ENCODE data around the gene RNASE3. TPM values are rescaled to one million over a fixed set of nuclear protein-coding genes. Genes with fewer than 3 reads are reported as not detected.
"Not testable (repeated sequence)": the region's sequence is repeated elsewhere in the genome, so short reads cannot be mapped to it uniquely, and the experiment has no call there.

The RNASE3 gene
- polyA plus RNA-seq = 0.18 TPM
- long read RNA-seq, donor 1 = 0 reads
- long read RNA-seq, donor 2 = 0 reads
- long read RNA-seq, donor 3 = 0 reads
- long read RNA-seq, donor 4 = 0 reads
- long read RNA-seq, donor 5, partial matches to known transcripts = 0 of 1 reads
- long read RNA-seq, donor 5, other reads (novel, unspliced or antisense) = 0 of 1 reads
- long read RNA-seq, donor 6 = 0 reads
- long read RNA-seq, donor 7 = 0 reads
- long read RNA-seq, donor 8 = 0 reads
- long read RNA-seq, donor 9 = 0 reads
- long read RNA-seq, donor 10 = 0 reads
- long read RNA-seq, donor 11 = 0 reads

- not testable (repeated sequence) for H3K4me1 ChIP-seq (ENCODE audit: control insufficient read depth, insufficient read depth, low read length); H3K36me3 ChIP-seq (ENCODE audit: control insufficient read depth, insufficient read depth, low read length); H3K27me3 ChIP-seq (ENCODE audit: control insufficient read depth, insufficient read depth, low read length); H3K9me3 ChIP-seq (ENCODE audit: control insufficient read depth, low read depth, low read length); H3K27ac ChIP-seq (ENCODE audit: low read length); H3K4me3 ChIP-seq (ENCODE audit: low read length); DNase-seq
- WGBS (ENCODE audit: insufficient coverage, low lambda C conversion rate) = no CpG with 5 or more reads among the region's 11 CpGs
Measured at GRCh38 chr14:20891126-20891825, at the start of gene RNASE3. Gene RNASE3 (plus strand): TSS chr14:20891385. CDS start chr14:20891687, 302 bp downstream.

- Histone ChIP-seq H3K36me3 (ENCODE audit: control insufficient read depth, insufficient read depth, low read length) (no peaks in the 10 kb centered on the region), H3K27ac (ENCODE audit: low read length) (no peak overlapping the region), H3K4me3 (ENCODE audit: low read length) (no peak overlapping the region), H3K27me3 (ENCODE audit: control insufficient read depth, insufficient read depth, low read length) (no peaks in the 10 kb centered on the region), H3K4me1 (ENCODE audit: control insufficient read depth, insufficient read depth, low read length) (no peaks in the 10 kb centered on the region), H3K9me3 (ENCODE audit: control insufficient read depth, low read depth, low read length) (no peaks in the 10 kb centered on the region)
- 95% methylated on average over 4 of the region's 6 CpGs for WGBS (ENCODE audit: insufficient coverage, low lambda C conversion rate)
- no peak for DNase-seq
Measured at GRCh38 chr14:20846560-20846959, 44.6 kb upstream of the RNASE3 start.

GRCh38 chr14:20848316-20848954, 42.8 kb upstream of the RNASE3 start:
- WGBS (ENCODE audit: insufficient coverage, low lambda C conversion rate) = no CpG with 5 or more reads among the region's 9 CpGs
- DNase-seq = peak in 1 of 2 donors; percentile 31
- H3K27ac ChIP-seq (ENCODE audit: low read length) = no peak overlapping the region
- H3K9me3 ChIP-seq (ENCODE audit: control insufficient read depth, low read depth, low read length) = no peaks in the 10 kb centered on the region
- no peaks in the 10 kb centered on the region for H3K27me3 ChIP-seq (ENCODE audit: control insufficient read depth, insufficient read depth, low read length)
- H3K4me3 ChIP-seq (ENCODE audit: low read length) = no peak overlapping the region
- H3K36me3 ChIP-seq (ENCODE audit: control insufficient read depth, insufficient read depth, low read length) = no peaks in the 10 kb centered on the region
- H3K4me1 ChIP-seq (ENCODE audit: control insufficient read depth, insufficient read depth, low read length) = no peaks in the 10 kb centered on the region

GRCh38 chr14:20848955-20849570, 42.1 kb upstream of the RNASE3 start:
- Histone ChIP-seq H3K27me3 (ENCODE audit: control insufficient read depth, insufficient read depth, low read length) (no peaks in the 10 kb centered on the region), H3K9me3 (ENCODE audit: control insufficient read depth, low read depth, low read length) (no peaks in the 10 kb centered on the region), H3K36me3 (ENCODE audit: control insufficient read depth, insufficient read depth, low read length) (no peaks in the 10 kb centered on the region), H3K4me1 (ENCODE audit: control insufficient read depth, insufficient read depth, low read length) (no peaks in the 10 kb centered on the region), H3K4me3 (ENCODE audit: low read length) (no peak overlapping the region), H3K27ac (ENCODE audit: low read length) (no peak overlapping the region)
- DNase-seq = no peak
- 44% methylated on average over 1 of the region's 4 CpGs for WGBS (ENCODE audit: insufficient coverage, low lambda C conversion rate)

GRCh38 chr14:20853042-20853441, 38.1 kb upstream of the RNASE3 start:
- Histone ChIP-seq H3K4me1 (ENCODE audit: control insufficient read depth, insufficient read depth, low read length) (peaks cover 7% of the 10 kb centered on the region), H3K4me3 (ENCODE audit: low read length) (no peak overlapping the region), H3K27me3 (ENCODE audit: control insufficient read depth, insufficient read depth, low read length) (no peaks in the 10 kb centered on the region), H3K27ac (ENCODE audit: low read length) (no peak overlapping the region), H3K9me3 (ENCODE audit: control insufficient read depth, low read depth, low read length) (no peaks in the 10 kb centered on the region), H3K36me3 (ENCODE audit: control insufficient read depth, insufficient read depth, low read length) (no peaks in the 10 kb centered on the region)
- WGBS (ENCODE audit: insufficient coverage, low lambda C conversion rate) = no CpG with 5 or more reads among the region's 4 CpGs
- DNase-seq = peak; percentile 13 to 59

- WGBS (ENCODE audit: insufficient coverage, low lambda C conversion rate) = 0% methylated on average over 1 of the region's 8 CpGs
- no peaks in the 10 kb centered on the region for H3K9me3 ChIP-seq (ENCODE audit: control insufficient read depth, low read depth, low read length)
- no peak overlapping the region for H3K27ac ChIP-seq (ENCODE audit: low read length)
Measured at GRCh38 chr14:20855652-20856291, 35.4 kb upstream of the RNASE3 start.

GRCh38 chr14:20857207-20857606, 34.0 kb upstream of the RNASE3 start:
- H3K4me3 ChIP-seq (ENCODE audit: low read length) = no peak overlapping the region
- peaks cover 7% of the 10 kb centered on the region for H3K4me1 ChIP-seq (ENCODE audit: control insufficient read depth, insufficient read depth, low read length)
- H3K27me3 ChIP-seq (ENCODE audit: control insufficient read depth, insufficient read depth, low read length) = no peaks in the 10 kb centered on the region
- H3K36me3 ChIP-seq (ENCODE audit: control insufficient read depth, insufficient read depth, low read length) = no peaks in the 10 kb centered on the region
- no peak overlapping the region for H3K27ac ChIP-seq (ENCODE audit: low read length)
- H3K9me3 ChIP-seq (ENCODE audit: control insufficient read depth, low read depth, low read length) = no peaks in the 10 kb centered on the region
- no peak for DNase-seq

More at GRCh38 chr14:20855652-20856291, 35.4 kb upstream of the RNASE3 start:
- H3K4me3 ChIP-seq (ENCODE audit: low read length) = no peak overlapping the region
- peaks cover 7% of the 10 kb centered on the region for H3K4me1 ChIP-seq (ENCODE audit: control insufficient read depth, insufficient read depth, low read length)
- no peaks in the 10 kb centered on the region for H3K27me3 ChIP-seq (ENCODE audit: control insufficient read depth, insufficient read depth, low read length)
- peak; percentile 61 to 63 for DNase-seq
- H3K36me3 ChIP-seq (ENCODE audit: control insufficient read depth, insufficient read depth, low read length) = no peaks in the 10 kb centered on the region

GRCh38 chr14:20857630-20858261, 33.4 kb upstream of the RNASE3 start:
- Histone ChIP-seq H3K9me3 (ENCODE audit: control insufficient read depth, low read depth, low read length) (no peaks in the 10 kb centered on the region), H3K27me3 (ENCODE audit: control insufficient read depth, insufficient read depth, low read length) (no peaks in the 10 kb centered on the region), H3K27ac (ENCODE audit: low read length) (no peak overlapping the region), H3K36me3 (ENCODE audit: control insufficient read depth, insufficient read depth, low read length) (no peaks in the 10 kb centered on the region), H3K4me3 (ENCODE audit: low read length) (no peak overlapping the region), H3K4me1 (ENCODE audit: control insufficient read depth, insufficient read depth, low read length) (peaks cover 7% of the 10 kb centered on the region)
- peak; percentile 24 to 50 for DNase-seq
- WGBS (ENCODE audit: insufficient coverage, low lambda C conversion rate) = 92% methylated on average over 2 of the region's 14 CpGs

GRCh38 chr14:20866194-20866593, 25.0 kb upstream of the RNASE3 start:
- no peak overlapping the region for H3K27ac ChIP-seq (ENCODE audit: low read length)
- no peaks in the 10 kb centered on the region for H3K9me3 ChIP-seq (ENCODE audit: control insufficient read depth, low read depth, low read length)
- DNase-seq = no peak
- WGBS (ENCODE audit: insufficient coverage, low lambda C conversion rate) = 92% methylated on average over 2 of the region's 3 CpGs
- H3K4me1 ChIP-seq (ENCODE audit: control insufficient read depth, insufficient read depth, low read length) = no peaks in the 10 kb centered on the region
- no peaks in the 10 kb centered on the region for H3K27me3 ChIP-seq (ENCODE audit: control insufficient read depth, insufficient read depth, low read length)
- no peaks in the 10 kb centered on the region for H3K36me3 ChIP-seq (ENCODE audit: control insufficient read depth, insufficient read depth, low read length)
- H3K4me3 ChIP-seq (ENCODE audit: low read length) = no peak overlapping the region

- no peak for DNase-seq
- no peak overlapping the region for H3K27ac ChIP-seq (ENCODE audit: low read length)
- no peaks in the 10 kb centered on the region for H3K9me3 ChIP-seq (ENCODE audit: control insufficient read depth, low read depth, low read length)
- no peak overlapping the region for H3K4me3 ChIP-seq (ENCODE audit: low read length)
- H3K27me3 ChIP-seq (ENCODE audit: control insufficient read depth, insufficient read depth, low read length) = no peaks in the 10 kb centered on the region
- no peaks in the 10 kb centered on the region for H3K36me3 ChIP-seq (ENCODE audit: control insufficient read depth, insufficient read depth, low read length)
- WGBS (ENCODE audit: insufficient coverage, low lambda C conversion rate) = no CpG with 5 or more reads among the region's 2 CpGs
- no peaks in the 10 kb centered on the region for H3K4me1 ChIP-seq (ENCODE audit: control insufficient read depth, insufficient read depth, low read length)
Measured at GRCh38 chr14:20866963-20867362, 24.2 kb upstream of the RNASE3 start.

Data from large intestine (tissue), 12 donors.